Activated CD4-positive, alpha-beta T cell treated with anti-CD3 and anti-CD28 coated beads for 1 hour (primary cell): ENCODE measurements around the gene EFCAB6.

Source experiments
- DNase-seq: peaks from one replicate; pipeline ENCODE4 v3.0.0-alpha.2; 2020

EFCAB6 gene

GRCh38 chr22:43847376-43848289, 35.5 kb upstream of the EFCAB6 start:
- no peak for DNase-seq

- no peak for DNase-seq
Measured at GRCh38 chr22:43846966-43847365, 34.9 kb upstream of the EFCAB6 start.

- no peak for DNase-seq
Measured at GRCh38 chr22:43845981-43846380, 33.9 kb upstream of the EFCAB6 start.

- no peak for DNase-seq
Measured at GRCh38 chr22:43844560-43845545, 32.7 kb upstream of the EFCAB6 start.

- DNase-seq, result no peak
Measured at GRCh38 chr22:43843783-43844530, 31.9 kb upstream of the EFCAB6 start.

GRCh38 chr22:43841742-43842141, 29.6 kb upstream of the EFCAB6 start:
- no peak for DNase-seq

- no peak for DNase-seq
Measured at GRCh38 chr22:43840851-43841250, 28.7 kb upstream of the EFCAB6 start.

GRCh38 chr22:43840431-43840830, 28.3 kb upstream of the EFCAB6 start:
- DNase-seq, result no peak

GRCh38 chr22:43839781-43840180, 27.7 kb upstream of the EFCAB6 start:
- no peak for DNase-seq

- DNase-seq, result no peak
Measured at GRCh38 chr22:43838571-43839307, 26.6 kb upstream of the EFCAB6 start.

- no peak for DNase-seq
Measured at GRCh38 chr22:43838161-43838560, 26.1 kb upstream of the EFCAB6 start.

- no peak for DNase-seq
Measured at GRCh38 chr22:43837666-43838065, 25.6 kb upstream of the EFCAB6 start.

- DNase-seq, result no peak
Measured at GRCh38 chr22:43835736-43836135, 23.6 kb upstream of the EFCAB6 start.

GRCh38 chr22:43835166-43835565, 23.1 kb upstream of the EFCAB6 start:
- no peak for DNase-seq

GRCh38 chr22:43833286-43834240, 21.5 kb upstream of the EFCAB6 start:
- DNase-seq, result no peak

- DNase-seq, result no peak
Measured at GRCh38 chr22:43832393-43833265, 20.5 kb upstream of the EFCAB6 start.

GRCh38 chr22:43831561-43832392, 19.7 kb upstream of the EFCAB6 start:
- no peak for DNase-seq

GRCh38 chr22:43830931-43831560, 18.9 kb upstream of the EFCAB6 start:
- DNase-seq, result no peak
